C1 segment of cervical spinal cord (tissue), 14 donors: ENCODE measurements around the gene PRAME.
"Not testable (repeated sequence)": the region's sequence is repeated elsewhere in the genome, so short reads cannot be mapped to it uniquely, and the experiment has no call there.

Experiments
- DNase-seq, 14 donors: peaks; one replicate each; lab custom pipeline; 2025; lab: John Stamatoyannopoulos, UW

The PRAME gene

DNA sequence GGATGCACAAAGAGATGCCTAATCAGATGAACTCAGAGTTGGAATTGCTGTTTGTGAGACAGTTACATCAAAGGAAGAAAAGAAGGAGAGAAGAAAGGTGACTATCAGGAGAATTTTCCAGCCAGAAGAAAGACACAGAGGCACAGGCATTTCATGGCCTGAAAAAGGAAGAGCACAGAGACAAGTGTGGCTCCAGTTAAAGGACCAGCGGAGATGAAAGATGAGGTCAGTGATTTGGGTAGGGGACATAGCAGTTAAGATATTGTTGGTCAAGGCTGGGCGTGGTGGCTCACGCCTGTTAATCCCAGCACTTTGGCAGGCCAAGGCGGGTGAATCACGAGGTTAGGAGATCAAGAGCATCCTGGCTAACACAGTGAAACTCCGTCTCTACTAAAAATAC, 35.6 kb downstream of the PRAME start:
- no peak for DNase-seq

GRCh38 chr22:22521631-22522030, 37.4 kb downstream of the PRAME start:
- no peak for DNase-seq

DNA sequence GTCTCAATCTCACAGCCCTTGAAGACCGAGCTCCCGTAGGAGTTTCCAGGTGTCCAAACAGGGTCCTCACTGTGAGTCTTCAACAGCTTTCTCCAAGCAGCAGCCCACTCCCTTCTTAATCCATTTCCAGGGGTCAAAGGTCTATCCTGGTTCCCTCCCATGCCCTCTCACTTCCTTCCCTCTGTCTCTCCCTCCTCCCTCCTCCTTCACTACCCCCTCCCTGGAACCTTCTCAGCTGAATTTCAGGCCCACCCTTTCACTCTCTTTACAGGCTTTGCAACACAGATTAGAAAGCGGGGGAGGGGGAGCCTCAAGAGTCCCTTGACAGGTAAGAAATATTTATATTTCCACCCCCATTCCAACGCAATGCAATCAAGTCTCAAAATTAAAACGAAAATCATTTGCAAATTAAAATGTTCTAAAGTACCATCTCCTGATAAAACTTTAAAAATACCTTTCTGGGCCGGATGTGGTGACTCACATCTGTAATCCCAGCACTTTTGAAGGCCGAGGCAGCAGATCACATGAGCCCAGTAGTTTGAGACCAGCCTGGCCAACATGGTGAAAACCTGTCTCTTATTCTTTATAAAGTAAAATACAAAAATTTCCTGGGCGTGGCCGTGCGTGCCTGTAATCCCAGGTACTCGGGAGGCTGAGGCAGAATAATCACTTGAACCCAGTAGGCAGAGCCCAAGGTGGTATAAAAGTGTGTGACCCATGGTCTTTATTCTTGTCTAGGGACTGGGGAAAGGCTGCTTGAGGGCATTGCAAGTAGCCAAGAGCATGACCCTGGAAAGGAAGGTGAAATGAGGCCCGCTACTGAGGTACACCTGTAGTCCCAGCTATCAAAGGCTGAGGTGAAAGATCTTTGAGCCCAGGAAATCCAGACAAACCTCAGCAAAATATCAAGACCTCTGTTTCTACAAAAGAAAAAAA, 38.1 kb downstream of the PRAME start:
- no peak for DNase-seq

DNA sequence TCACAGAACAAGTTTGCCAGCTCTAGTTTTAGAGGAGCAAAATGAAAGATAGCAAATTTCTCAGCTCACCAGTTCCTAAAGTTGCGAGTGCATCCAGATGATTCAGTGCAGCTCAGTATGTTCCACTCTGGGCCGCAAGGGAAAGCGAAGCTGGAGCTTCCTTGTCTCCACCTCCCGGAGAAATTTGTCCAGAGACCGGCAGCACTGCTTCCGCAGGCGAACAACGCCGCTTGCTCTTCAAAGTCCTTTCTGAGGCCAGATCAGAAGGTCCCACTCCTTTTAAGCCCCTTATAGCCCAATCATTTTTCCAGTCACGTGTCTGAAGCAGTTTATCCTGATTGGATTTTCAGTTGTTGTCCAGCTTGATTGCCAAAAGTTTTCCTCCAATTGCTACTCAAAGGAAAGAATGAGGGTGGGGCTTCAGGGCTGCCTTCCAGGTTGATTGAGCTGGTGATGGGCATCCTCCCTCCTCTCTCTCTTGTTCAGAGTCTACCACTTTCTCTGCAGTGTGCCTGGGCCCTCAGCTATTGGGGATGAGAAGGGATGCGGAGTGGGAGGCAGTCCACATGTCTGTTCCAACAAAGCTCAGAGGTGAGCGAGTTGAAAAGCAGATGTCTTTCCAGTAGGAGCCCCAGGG, 38.9 kb downstream of the PRAME start, which contains the start of gene ZNF280A:
Gene ZNF280A (minus strand): TSS at position 251 of the 637 bp plus-strand sequence. CDS start 4,640 bp downstream, outside the sequence.
- DNase-seq: no peak

DNA sequence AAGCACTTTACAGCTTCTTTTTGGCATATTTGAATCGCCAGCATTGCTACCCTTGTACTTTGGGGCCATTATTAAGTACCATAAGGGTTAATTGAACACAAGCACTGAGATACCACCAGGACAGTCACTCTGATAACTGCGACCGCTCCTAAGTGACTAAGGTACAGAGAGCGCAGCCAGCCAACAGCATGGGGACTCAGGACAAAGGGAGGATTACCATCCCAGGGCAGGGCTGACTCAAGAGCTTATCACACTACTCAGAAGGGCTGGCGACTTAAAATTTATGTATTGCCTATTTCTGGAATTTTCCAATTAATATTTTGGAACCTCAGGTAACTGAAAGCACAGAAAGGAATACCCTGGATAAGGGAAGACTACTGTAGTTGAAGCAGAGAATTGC, 39.5 kb downstream of the PRAME start:
- DNase-seq: no peak

DNA sequence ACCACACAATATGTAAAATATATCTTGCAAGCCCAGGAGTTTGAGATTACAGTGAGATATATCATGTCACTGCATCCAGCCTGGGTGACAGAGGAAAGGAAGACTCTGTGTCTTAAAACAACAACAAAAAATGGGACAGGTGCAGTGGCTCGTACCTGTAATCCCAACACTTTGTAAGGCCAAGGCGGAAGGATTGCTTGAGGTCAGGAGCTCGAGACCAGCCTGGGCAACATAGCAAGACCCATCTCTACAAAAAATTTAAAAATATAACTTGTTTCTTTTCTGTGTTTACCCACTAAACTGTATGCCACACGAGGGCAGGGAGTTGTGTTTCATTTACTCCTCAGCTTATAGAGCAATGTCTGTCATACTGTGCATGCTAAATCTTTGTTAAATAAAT, 42.1 kb downstream of the PRAME start:
- no peak for DNase-seq

DNA sequence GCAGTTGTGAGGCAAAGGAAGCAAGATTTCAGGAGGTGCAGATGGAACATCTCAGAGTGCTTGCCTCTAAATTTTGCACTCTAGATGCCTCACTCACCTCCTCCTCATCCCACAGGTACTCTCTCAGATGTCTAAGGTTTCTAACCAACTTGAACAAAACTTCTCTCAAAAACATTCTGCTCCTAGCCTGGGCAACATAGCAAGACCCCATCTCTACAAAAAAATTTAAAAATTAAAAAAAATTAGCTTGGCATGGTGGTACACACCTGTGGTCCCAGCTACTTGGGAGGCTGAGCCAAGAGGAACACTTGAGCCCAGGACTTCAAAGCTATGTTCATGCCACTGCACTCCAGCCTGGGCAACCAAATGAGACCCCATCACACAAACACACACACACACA, 43.2 kb downstream of the PRAME start:
- DNase-seq: no peak

DNA sequence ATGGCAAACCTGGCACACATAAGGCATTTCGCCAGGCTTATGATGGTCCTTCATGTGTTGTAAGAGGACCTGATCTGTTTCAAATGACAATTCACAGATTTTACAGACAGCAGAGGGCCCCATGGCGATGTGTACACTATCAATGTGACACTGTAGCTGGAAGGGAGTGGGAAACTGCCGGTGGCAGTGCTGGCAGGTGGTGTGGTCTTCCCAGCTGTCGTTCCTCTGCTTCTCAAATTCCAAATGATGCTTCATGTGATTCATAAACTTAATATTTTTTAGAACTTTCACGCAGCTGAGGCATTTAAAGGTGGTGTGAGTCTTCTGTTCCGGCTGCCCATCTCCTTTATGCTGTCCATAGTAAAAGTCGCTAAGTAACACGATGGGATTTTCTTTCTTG, 44.6 kb downstream of the PRAME start:
- not testable (repeated sequence) for DNase-seq

- no peak for DNase-seq
Observed at GRCh38 chr22:22513619-22514018, 45.4 kb downstream of the PRAME start.

- DNase-seq: no peak
Observed at GRCh38 chr22:22512951-22513350, 46.1 kb downstream of the PRAME start.

GRCh38 chr22:22510833-22511232, 48.2 kb downstream of the PRAME start:
- not testable (repeated sequence) for DNase-seq

DNA sequence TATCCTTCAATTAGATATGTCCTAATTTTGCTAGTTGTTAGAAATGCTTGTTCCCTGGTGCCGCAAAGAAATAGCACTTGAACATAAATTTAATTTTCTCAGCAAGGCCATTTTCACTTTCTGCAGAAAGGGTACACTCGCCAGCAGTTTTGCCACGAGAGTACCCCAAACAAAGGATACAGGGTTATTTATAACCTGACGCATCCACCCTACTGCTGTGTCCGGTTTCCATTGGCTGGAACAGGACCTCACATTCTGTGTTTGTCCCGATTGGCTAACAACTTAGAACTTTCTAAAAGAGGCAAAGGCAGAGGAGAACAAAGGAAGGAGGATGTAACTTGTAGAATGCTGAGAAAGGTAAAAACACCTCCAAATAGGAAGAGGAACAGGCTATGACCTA, 49.2 kb downstream of the PRAME start:
- DNase-seq: not testable (repeated sequence)

DNA sequence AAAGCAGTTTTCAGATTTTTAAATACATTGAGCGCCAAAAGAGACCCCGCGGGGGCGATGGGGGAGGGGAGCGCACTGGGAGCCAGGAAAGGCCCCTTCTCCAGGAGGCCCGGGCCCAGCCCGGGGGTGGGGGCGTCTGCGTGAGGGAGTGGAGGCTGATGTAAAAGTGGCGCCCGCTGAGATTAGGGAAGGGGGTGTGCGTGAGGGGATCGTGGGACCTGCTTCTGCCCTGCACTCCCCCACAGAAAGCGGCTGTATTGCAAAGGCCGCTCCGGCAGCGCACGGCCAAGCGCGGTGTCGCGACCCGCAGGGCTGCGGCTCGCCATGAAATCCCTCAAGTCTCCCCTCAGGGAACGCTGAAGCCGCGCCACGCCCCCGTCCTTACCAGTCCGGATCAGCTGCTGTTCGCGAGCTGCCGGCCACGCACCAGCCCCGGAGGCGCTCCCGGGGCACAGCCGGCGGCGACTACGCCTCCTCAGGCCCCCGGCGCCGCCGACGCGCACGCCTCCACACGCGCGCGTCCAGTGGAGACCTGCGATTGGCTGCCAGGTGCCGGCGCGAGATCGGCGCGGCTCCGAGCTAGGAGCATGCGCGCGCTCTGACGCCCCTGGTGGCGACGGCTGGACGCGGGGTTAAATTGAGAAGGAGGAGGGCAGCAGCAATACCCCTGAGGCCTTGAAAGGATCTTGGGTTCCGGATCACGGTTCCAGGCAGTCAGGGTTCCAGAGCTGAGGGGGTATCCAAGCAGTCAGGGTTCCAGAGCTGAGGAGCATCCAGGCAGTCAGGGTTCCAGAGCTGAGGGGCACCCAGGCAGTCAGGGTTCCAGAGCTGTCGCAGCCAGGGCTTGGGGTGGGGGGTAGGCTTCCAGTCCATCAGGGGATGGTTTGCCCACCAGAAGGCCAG, 50.5 kb downstream of the PRAME start, which contains the start of gene ZNF280B:
Gene ZNF280B (minus strand): TSS at position 469 of the 903 bp plus-strand sequence. CDS start 19,344 bp downstream, outside the sequence.
- DNase-seq: peak in 13 of 14 donors; percentile 5 to 76 (median 37)

GRCh38 chr22:22507743-22508273, 51.3 kb downstream of the PRAME start:
- DNase-seq: no peak

DNA sequence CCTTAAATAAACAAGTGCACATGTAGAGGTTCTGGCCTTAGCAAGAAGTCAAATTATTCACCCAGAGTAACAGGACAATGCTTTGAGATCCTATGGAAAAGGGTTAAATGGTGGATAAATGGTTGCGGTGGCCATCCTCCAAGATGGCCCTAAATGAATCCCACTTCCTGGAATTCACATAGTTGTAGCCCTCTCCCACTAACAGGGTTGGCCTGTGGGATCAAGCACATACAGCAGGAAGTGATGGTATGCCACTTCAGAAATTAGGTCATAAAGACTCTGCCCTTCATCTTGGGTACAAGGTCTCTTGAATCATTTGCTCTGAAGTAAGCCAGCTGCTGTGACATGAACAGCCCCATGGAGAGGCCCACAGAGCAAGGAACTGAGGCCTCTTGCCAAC, 52.3 kb downstream of the PRAME start:
- no peak for DNase-seq

DNA sequence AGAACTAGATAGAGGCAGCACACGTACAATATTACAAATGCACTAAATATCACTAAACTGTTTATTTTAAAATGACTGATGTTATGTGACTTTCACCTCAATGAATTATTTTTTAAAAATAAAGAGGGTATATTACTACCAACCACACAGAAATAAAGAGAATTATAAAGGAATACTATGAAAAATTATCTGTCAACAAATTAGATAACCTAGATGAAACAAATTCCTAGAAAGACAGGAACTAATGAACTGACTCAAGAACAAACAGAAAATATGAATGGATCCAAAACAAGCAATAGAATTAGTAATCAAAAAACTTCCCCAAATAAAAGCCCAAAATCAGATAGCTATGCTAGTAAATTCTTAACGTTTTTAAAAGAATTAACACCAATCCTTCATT, 60.8 kb downstream of the PRAME start:
- no peak for DNase-seq
